A549 treated with dexamethasone at 1 μM for 4 hours (cell line): ENCODE data around the gene ALPK3. TPM values are rescaled to one million over a fixed set of nuclear protein-coding genes. Genes with fewer than 3 reads are reported as not detected.

Source experiments
- total RNA-seq: library from RNA; stranded (reverse); fragments of 200-300 nt; extraction: Qiagen RNA extraction; gene quantifications from 5 replicates; pipeline ENCODE4 v1.2.3, GENCODE V29; 2022

ALPK3 gene, protein sequence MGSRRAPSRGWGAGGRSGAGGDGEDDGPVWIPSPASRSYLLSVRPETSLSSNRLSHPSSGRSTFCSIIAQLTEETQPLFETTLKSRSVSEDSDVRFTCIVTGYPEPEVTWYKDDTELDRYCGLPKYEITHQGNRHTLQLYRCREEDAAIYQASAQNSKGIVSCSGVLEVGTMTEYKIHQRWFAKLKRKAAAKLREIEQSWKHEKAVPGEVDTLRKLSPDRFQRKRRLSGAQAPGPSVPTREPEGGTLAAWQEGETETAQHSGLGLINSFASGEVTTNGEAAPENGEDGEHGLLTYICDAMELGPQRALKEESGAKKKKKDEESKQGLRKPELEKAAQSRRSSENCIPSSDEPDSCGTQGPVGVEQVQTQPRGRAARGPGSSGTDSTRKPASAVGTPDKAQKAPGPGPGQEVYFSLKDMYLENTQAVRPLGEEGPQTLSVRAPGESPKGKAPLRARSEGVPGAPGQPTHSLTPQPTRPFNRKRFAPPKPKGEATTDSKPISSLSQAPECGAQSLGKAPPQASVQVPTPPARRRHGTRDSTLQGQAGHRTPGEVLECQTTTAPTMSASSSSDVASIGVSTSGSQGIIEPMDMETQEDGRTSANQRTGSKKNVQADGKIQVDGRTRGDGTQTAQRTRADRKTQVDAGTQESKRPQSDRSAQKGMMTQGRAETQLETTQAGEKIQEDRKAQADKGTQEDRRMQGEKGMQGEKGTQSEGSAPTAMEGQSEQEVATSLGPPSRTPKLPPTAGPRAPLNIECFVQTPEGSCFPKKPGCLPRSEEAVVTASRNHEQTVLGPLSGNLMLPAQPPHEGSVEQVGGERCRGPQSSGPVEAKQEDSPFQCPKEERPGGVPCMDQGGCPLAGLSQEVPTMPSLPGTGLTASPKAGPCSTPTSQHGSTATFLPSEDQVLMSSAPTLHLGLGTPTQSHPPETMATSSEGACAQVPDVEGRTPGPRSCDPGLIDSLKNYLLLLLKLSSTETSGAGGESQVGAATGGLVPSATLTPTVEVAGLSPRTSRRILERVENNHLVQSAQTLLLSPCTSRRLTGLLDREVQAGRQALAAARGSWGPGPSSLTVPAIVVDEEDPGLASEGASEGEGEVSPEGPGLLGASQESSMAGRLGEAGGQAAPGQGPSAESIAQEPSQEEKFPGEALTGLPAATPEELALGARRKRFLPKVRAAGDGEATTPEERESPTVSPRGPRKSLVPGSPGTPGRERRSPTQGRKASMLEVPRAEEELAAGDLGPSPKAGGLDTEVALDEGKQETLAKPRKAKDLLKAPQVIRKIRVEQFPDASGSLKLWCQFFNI (N-terminal part only)
- 0.03 to 0.22 TPM (median 0.10 TPM) in 5 replicates for total RNA-seq

DNA sequence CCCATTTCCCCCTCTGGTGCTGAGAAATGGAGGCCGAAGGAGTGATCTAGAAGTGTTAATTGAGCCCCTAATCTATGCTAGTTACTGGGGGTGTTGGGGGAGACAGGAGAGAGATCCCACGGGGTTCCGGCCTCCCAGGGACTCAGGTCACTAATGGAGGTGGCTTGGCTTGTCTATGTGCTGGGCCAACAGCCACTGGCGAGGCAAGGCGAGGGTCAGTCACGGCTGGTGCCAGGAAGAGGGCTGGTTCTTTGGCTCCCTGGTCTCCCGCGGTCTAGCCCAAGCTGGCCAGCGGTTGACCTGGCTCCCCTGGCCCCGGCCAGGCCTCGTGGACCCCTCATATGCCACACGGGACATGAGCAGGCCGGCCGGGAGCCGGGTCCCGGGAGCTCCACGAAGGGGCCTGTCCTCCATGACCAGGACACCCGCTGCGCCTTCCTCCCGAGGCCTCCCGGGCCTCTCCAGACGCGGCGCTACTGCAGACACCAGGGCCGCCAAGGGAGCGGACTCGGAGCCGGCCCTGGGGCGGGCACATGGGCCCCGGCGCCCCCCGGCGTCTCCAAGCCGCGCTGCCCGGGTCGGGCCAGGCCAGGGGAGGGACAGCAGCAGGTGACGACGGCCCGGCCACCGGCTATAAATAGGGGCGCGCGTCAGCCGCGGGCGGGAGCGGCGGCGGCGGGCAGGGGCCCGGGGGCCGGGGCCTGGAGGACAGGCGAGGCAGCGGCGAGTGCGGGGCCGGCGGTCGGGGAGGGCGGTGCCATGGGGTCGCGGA lies at the start of gene ALPK3:
ALPK3 (plus strand) TSS at position 663 of the 772 bp plus-strand sequence; CDS start at position 760, 97 bp downstream.

DNA sequence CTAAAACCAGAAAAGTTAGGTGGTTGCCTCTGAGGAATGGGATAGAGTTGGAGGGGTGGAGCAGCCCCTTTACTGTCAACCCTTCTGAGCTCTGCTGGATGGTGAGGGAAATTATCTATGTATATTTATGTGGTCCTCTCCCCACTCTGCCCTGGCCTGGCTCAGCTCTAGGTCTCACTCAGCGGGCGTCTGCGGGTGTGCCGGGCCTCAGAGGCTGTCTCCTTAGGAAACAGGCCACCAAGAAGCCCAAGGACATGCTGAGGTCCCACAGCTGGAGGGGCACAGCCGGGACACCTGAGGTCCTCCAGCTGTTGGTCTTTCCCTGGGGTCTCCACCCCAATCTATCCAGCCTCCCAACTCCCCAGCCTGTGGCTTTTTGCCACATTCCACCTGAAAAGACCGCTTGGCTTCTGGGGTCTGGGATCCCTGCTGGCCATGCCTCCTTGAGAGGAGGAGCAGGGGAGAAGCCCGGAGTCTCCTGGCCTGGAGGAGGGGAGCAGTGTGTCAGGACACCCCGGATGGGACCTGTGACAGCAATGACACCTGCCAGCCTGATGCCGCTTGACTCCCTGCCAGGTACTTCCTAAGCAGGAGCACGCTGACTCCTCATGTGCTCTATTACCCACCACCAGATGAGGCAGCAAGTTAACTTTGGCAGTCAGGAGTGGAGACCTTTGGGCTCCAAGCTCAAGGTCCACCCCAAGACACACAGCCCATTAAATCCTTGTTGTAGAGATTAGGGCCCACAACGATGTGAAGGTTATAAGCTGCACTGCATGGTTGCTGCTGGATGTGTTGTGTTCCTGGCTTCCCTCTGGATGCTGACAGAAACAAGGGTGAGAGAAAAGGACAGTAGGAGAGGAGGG lies 67.0 kb downstream of the ALPK3 start, which contains the start of gene SLC28A1:
SLC28A1 (plus strand) TSS at position 747 of the 866 bp plus-strand sequence. CDS start 3,099 bp downstream, outside the sequence.

Other genes starting within 250 kb of the ALPK3 start
- 10.7 to 13.9 TPM (median 13.2 TPM) in 5 replicates for gene ZSCAN2, start 216.3 kb upstream of the ALPK3 start, total RNA-seq
- 32.2 to 36.8 TPM (median 33.3 TPM) in 5 replicates for gene WDR73, start 163.1 kb upstream of the ALPK3 start, total RNA-seq
- 16.9 to 23.0 TPM (median 19.2 TPM) in 5 replicates for gene NMB, start 159.2 kb upstream of the ALPK3 start, total RNA-seq
- 333 to 435 TPM (median 351 TPM) in 5 replicates for gene SEC11A, start 101.2 kb upstream of the ALPK3 start, total RNA-seq
- 13.4 to 24.5 TPM (median 22.9 TPM) in 5 replicates for gene ZNF592, start 68.8 kb upstream of the ALPK3 start, total RNA-seq
- gene SLC28A1, start 67.3 kb downstream of the ALPK3 start, total RNA-seq, result 0.04 TPM in 1 of 5 replicates, not detected in the others
- gene PDE8A, start 164.5 kb downstream of the ALPK3 start, total RNA-seq, result 20.3 to 30.4 TPM (median 26.4 TPM) in 5 replicates